ENCODE results near the gene CLIC5. TPM values are rescaled to one million over a fixed set of nuclear protein-coding genes. Genes with fewer than 3 reads are reported as not detected.

Gene CLIC5
- total RNA-seq, 1 donor from 2014 or later, result not detected

DNA sequence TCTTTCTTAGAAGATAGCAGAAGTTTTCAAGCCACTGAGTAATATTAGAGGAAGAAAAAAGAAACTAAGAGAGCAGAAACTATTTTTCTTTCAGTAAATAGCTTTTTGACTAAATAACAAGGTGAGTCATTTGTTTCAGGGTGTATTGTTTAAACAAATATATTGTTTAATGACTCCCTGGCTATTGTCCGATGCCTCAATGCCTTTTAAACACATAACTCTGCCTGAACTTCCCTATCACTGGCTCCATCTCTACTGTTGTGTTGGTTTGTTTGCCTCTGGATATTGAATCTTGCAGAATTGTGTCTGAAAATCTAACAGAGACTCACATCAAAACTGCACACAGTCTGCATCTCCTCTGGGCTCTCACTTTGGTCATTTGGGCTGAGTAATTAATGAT lies 19.6 kb upstream of the CLIC5 start:
- TF ChIP-seq, protein P1, sequence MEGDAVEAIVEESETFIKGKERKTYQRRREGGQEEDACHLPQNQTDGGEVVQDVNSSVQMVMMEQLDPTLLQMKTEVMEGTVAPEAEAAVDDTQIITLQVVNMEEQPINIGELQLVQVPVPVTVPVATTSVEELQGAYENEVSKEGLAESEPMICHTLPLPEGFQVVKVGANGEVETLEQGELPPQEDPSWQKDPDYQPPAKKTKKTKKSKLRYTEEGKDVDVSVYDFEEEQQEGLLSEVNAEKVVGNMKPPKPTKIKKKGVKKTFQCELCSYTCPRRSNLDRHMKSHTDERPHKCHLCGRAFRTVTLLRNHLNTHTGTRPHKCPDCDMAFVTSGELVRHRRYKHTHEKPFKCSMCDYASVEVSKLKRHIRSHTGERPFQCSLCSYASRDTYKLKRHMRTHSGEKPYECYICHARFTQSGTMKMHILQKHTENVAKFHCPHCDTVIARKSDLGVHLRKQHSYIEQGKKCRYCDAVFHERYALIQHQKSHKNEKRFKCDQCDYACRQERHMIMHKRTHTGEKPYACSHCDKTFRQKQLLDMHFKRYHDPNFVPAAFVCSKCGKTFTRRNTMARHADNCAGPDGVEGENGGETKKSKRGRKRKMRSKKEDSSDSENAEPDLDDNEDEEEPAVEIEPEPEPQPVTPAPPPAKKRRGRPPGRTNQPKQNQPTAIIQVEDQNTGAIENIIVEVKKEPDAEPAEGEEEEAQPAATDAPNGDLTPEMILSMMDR (IDR thresholded peaks at IDR 0.05), result no peak
- H3K36me3 Mint-ChIP-seq (ENCODE audit: unreplicated experiment), result no peaks in the 10 kb centered on the region
- no peak for DNase-seq (ENCODE audit: extremely low spot score, unreplicated experiment)
- no peaks in the 10 kb centered on the region for H3K9me3 Mint-ChIP-seq (ENCODE audit: unreplicated experiment)
- no peak overlapping the region for H3K4me3 Mint-ChIP-seq (ENCODE audit: unreplicated experiment)
- H3K27me3 Mint-ChIP-seq (ENCODE audit: unreplicated experiment), result peaks cover 34% of the 10 kb centered on the region
- H3K4me1 Mint-ChIP-seq (ENCODE audit: unreplicated experiment), result no peaks in the 10 kb centered on the region
- no peak overlapping the region for H3K27ac Mint-ChIP-seq (ENCODE audit: unreplicated experiment)

DNA sequence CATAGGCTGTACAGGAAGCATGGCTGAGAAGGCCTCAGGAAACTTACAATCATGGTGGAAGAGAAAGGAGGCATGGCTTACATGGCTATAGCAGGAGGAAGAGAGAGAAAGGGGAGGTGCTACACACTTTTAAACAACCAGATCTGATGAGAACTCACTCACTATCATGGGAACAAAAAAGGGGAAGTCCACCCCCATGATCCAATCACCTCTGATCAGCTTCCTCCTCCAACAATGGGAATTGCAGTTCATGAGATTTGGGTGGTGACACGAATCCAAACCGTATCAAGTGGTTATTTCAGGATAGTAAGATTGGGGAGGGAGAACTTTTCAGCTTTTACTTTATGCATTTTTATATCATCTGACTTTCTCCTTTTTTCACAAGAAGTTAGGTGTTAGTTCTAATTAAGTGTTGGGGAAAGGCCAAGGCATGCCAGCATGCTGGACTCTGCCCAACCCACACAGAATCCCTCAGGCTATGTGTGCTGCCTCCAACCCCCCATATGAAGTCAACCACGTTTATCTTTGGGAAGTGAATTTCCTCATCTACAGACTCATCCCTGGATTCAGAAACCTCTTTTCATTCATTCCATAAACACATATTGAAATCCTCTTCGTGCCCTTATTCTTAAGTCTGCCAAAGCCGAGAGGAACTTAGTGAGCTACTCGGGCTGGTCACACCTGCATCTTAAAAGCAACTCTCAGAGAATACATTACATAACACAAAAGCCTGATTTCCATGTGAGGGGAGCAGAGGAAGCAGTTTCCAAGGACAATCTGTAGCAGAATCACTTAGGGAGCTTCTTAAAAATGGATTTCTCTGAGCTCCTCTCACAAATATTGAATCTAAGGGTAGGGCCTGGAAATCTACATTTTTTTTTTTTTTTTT lies 16.7 kb upstream of the CLIC5 start:
- no peaks in the 10 kb centered on the region for H3K9me3 Mint-ChIP-seq (ENCODE audit: unreplicated experiment)
- no peak for DNase-seq (ENCODE audit: extremely low spot score, unreplicated experiment)
- no peaks in the 10 kb centered on the region for H3K36me3 Mint-ChIP-seq (ENCODE audit: unreplicated experiment)
- no peak overlapping the region for H3K4me3 Mint-ChIP-seq (ENCODE audit: unreplicated experiment)
- H3K27ac Mint-ChIP-seq (ENCODE audit: unreplicated experiment), result no peak overlapping the region
- peaks cover 48% of the 10 kb centered on the region for H3K27me3 Mint-ChIP-seq (ENCODE audit: unreplicated experiment)
- TF ChIP-seq, protein P1 (IDR thresholded peaks at IDR 0.05), result no peak
- H3K4me1 Mint-ChIP-seq (ENCODE audit: unreplicated experiment), result no peaks in the 10 kb centered on the region

DNA sequence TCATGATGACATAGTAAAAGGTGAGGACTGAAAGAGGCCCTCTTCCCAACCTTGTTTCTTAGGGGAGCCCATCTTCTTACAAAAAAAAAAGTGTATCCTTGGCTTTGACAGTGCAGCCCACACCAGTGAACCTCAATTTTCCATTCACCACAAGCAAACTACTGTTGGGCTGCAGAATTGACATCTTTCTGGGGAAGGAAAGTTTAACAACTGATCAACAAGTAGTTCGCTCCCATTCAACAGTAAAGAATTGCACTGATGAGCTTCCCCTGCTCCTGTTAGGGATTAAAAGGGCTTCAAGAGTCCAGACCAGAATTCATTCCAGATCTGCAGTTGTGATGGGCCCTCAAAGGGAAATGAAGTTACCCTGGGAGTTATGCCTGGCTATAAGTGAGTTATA lies 13.9 kb upstream of the CLIC5 start:
- H3K27ac Mint-ChIP-seq (ENCODE audit: unreplicated experiment), result no peak overlapping the region
- peaks cover 58% of the 10 kb centered on the region for H3K27me3 Mint-ChIP-seq (ENCODE audit: unreplicated experiment)
- TF ChIP-seq, protein P1 (IDR thresholded peaks at IDR 0.05), result no peak
- H3K36me3 Mint-ChIP-seq (ENCODE audit: unreplicated experiment), result no peaks in the 10 kb centered on the region
- DNase-seq (ENCODE audit: extremely low spot score, unreplicated experiment), result no peak
- H3K4me3 Mint-ChIP-seq (ENCODE audit: unreplicated experiment), result no peak overlapping the region
- no peaks in the 10 kb centered on the region for H3K4me1 Mint-ChIP-seq (ENCODE audit: unreplicated experiment)
- no peaks in the 10 kb centered on the region for H3K9me3 Mint-ChIP-seq (ENCODE audit: unreplicated experiment)

DNA sequence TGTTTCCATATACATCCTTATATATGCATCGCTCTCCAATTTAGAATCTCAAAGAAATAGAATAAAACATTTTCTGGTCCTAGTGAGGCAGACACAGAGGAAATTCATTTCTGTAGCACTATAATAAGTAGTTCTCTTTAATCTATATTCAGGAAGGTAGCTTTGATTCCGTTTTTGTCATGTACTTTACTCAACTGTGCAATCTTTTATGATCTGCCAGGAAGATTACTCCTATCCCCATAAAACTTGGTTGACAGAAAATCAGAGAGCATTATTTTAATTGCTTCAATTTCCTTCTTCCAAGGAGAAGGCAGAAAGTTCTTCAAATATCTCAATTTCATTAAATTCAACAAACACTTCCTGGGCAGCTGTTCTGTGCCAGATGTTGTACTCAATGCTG lies 10.6 kb upstream of the CLIC5 start:
- no peak for DNase-seq (ENCODE audit: extremely low spot score, unreplicated experiment)
- Mint-ChIP-seq H3K9me3 (ENCODE audit: unreplicated experiment) (no peaks in the 10 kb centered on the region), H3K27me3 (ENCODE audit: unreplicated experiment) (peaks cover 64% of the 10 kb centered on the region), H3K27ac (ENCODE audit: unreplicated experiment) (no peak overlapping the region), H3K36me3 (ENCODE audit: unreplicated experiment) (no peaks in the 10 kb centered on the region), H3K4me3 (ENCODE audit: unreplicated experiment) (no peak overlapping the region), H3K4me1 (ENCODE audit: unreplicated experiment) (no peaks in the 10 kb centered on the region)
- TF ChIP-seq, protein P1 (IDR thresholded peaks at IDR 0.05), result no peak

DNA sequence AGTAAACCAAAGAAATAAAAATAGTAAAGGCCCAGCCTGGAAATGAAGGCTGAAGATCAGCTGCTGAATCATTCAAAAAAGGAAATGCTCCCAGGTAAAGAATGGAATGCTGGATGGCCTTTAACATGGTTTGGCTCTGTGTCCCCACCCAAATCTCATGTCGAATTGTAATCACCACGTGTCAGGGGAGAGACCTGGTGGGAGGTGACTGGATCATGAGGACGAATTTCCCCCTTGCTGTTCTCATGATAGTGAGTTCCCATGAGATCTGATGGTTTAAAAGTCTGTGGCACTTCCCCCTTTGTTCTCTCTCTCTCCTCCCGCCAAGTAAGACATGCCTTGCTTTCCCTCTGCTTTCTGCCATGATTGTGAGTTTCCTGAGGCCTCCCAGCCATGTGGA lies 9.9 kb upstream of the CLIC5 start:
- no peaks in the 10 kb centered on the region for H3K36me3 Mint-ChIP-seq (ENCODE audit: unreplicated experiment)
- peaks cover 62% of the 10 kb centered on the region for H3K27me3 Mint-ChIP-seq (ENCODE audit: unreplicated experiment)
- no peak for DNase-seq (ENCODE audit: extremely low spot score, unreplicated experiment)
- H3K4me1 Mint-ChIP-seq (ENCODE audit: unreplicated experiment), result no peaks in the 10 kb centered on the region
- H3K9me3 Mint-ChIP-seq (ENCODE audit: unreplicated experiment), result no peaks in the 10 kb centered on the region
- no peak overlapping the region for H3K4me3 Mint-ChIP-seq (ENCODE audit: unreplicated experiment)
- H3K27ac Mint-ChIP-seq (ENCODE audit: unreplicated experiment), result no peak overlapping the region
- TF ChIP-seq, protein P1 (IDR thresholded peaks at IDR 0.05), result no peak
